ENCODE measurements around the gene PMVK. TPM values are rescaled to one million over a fixed set of nuclear protein-coding genes. Genes with fewer than 3 reads are reported as not detected.

The PMVK gene
- total and polyA plus RNA-seq, 2 experiments from 2014 or later = 23.8 to 95.4 TPM

GRCh38 chr1:154975409-154976059 is 39.0 kb upstream of the PMVK start:
- TF ChIP-seq CTCF (IDR thresholded peaks at IDR 0.05; ENCODE audit: low read depth, low read length) = no peak
- Histone ChIP-seq H3K27ac (peak overlapping the region; percentile 98), H3K4me3 (peak overlapping the region; percentile 48), H3K4me1 (ENCODE audit: low read depth) (peaks cover 23% of the 10 kb centered on the region), H3K27me3 (no peaks in the 10 kb centered on the region), H3K36me3 (no peaks in the 10 kb centered on the region), H3K9me3 (ENCODE audit: low read depth) (no peaks in the 10 kb centered on the region)
- peak; percentile 44 to 73 for DNase-seq (ENCODE audit: low read depth in 1 of 2, low spot score in 1 of 2)

- peak; percentile 97 for DNase-seq (ENCODE audit: low read depth in 1 of 2, low spot score in 1 of 2)
Observed at GRCh38 chr1:154974808-154975408, 38.4 kb upstream of the PMVK start.

GRCh38 chr1:154974102-154974807 is 37.7 kb upstream of the PMVK start, which contains the start of gene CKS1B:
Gene CKS1B, plus strand, starts transcription at chr1:154974681. Its CDS starts 65 bp downstream, at chr1:154974746.
- TF ChIP-seq CTCF (IDR thresholded peaks at IDR 0.05; ENCODE audit: low read depth, low read length) = no peak
- Histone ChIP-seq H3K4me3 (peak within 1 kb of the TSS; percentile 48), H3K27me3 (no peaks in the 10 kb centered on the region), H3K4me1 (ENCODE audit: low read depth) (peaks cover 35% of the 10 kb centered on the region), H3K36me3 (no peaks in the 10 kb centered on the region), H3K9me3 (ENCODE audit: low read depth) (no peaks in the 10 kb centered on the region), H3K27ac (peak within 1 kb of the TSS; percentile 98)
- DNase-seq (ENCODE audit: low read depth in 1 of 2, low spot score in 1 of 2) = peak; percentile 100

More at GRCh38 chr1:154974808-154975408, 38.4 kb upstream of the PMVK start:
- Histone ChIP-seq H3K4me3 (peak overlapping the region; percentile 48), H3K27ac (peak overlapping the region; percentile 98), H3K27me3 (no peaks in the 10 kb centered on the region), H3K9me3 (ENCODE audit: low read depth) (no peaks in the 10 kb centered on the region), H3K36me3 (no peaks in the 10 kb centered on the region), H3K4me1 (ENCODE audit: low read depth) (peaks cover 29% of the 10 kb centered on the region)
- TF ChIP-seq CTCF (IDR thresholded peaks at IDR 0.05; ENCODE audit: low read depth, low read length) = no peak

GRCh38 chr1:154973344-154974101 is 37.0 kb upstream of the PMVK start:
- peaks cover 39% of the 10 kb centered on the region for H3K4me1 ChIP-seq (ENCODE audit: low read depth)
- no peak for TF ChIP-seq CTCF (IDR thresholded peaks at IDR 0.05; ENCODE audit: low read depth, low read length)
- peak overlapping the region; percentile 98 for H3K27ac ChIP-seq
- DNase-seq (ENCODE audit: low read depth in 1 of 2, low spot score in 1 of 2) = peak; percentile 96 to 99
- peak overlapping the region; percentile 48 for H3K4me3 ChIP-seq
- no peaks in the 10 kb centered on the region for H3K36me3 ChIP-seq
- H3K9me3 ChIP-seq (ENCODE audit: low read depth) = no peaks in the 10 kb centered on the region
- no peaks in the 10 kb centered on the region for H3K27me3 ChIP-seq

All from cardiac muscle cell (in vitro differentiated cells and primary cell).